Mesenchymal stem cell (in vitro differentiated cells and primary cell): ENCODE data around the gene UNKL.
A peak's percentile ranks its signal among the peaks of the same experiment; 100 is the strongest.

Experiments
- DNase-seq: peaks from one replicate; pipeline ENCODE4 v3.0.0-alpha.2; 2013
- H2AFZ ChIP-seq: one replicate; pipeline ENCODE4 v1.6.1; 2013; ENCODE audit warnings: low read depth, mild to moderate bottlenecking, control low read depth, inconsistent platforms, low read length, moderate library complexity
- H2AK5ac ChIP-seq: 2 replicates; pipeline ENCODE4 v1.6.1; 2013; ENCODE audit warnings: low read length, moderate library complexity, mild to moderate bottlenecking, inconsistent platforms; ENCODE audit not compliant: severe bottlenecking
- H2BK120ac ChIP-seq: one replicate; pipeline ENCODE4 v1.6.1; 2013; ENCODE audit warnings: low read depth, mild to moderate bottlenecking, inconsistent platforms, low read length, moderate library complexity
- H2BK12ac ChIP-seq, 2 experiments: one replicate each; pipeline ENCODE4 v1.6.1; 2013; ENCODE audit warnings: inconsistent platforms in 2 of 2, low read length in 2 of 2, mild to moderate bottlenecking in 2 of 2, moderate library complexity in 2 of 2, control low read depth in 1 of 2
- H2BK15ac ChIP-seq: one replicate; pipeline ENCODE4 v1.6.1; 2013; ENCODE audit warnings: mild to moderate bottlenecking, low read depth, inconsistent platforms; ENCODE audit not compliant: poor library complexity, severe bottlenecking
- H2BK5ac ChIP-seq: 2 replicates; pipeline ENCODE4 v1.6.1; 2013; ENCODE audit warnings: low read depth, mild to moderate bottlenecking, low read length, control low read depth, inconsistent platforms; ENCODE audit not compliant: poor library complexity, severe bottlenecking
- H3K14ac ChIP-seq, 2 experiments: one replicate each; pipeline ENCODE4 v1.6.1; 2013; ENCODE audit warnings: inconsistent platforms in 2 of 2, low read length in 2 of 2, control low read depth in 1 of 2, mild to moderate bottlenecking in 1 of 2, moderate library complexity in 1 of 2
- H3K18ac ChIP-seq, 2 experiments: one replicate each; pipeline ENCODE4 v1.6.1; 2013; ENCODE audit warnings: inconsistent platforms in 2 of 2, low read length in 2 of 2, control low read depth in 1 of 2, low read depth in 1 of 2, mild to moderate bottlenecking in 1 of 2
- H3K23ac ChIP-seq, 2 experiments: one replicate each; pipeline ENCODE4 v1.6.1; 2013; ENCODE audit warnings: inconsistent platforms in 2 of 2, low read length in 2 of 2, mild to moderate bottlenecking in 2 of 2, moderate library complexity in 2 of 2, control low read depth in 1 of 2
- H3K27ac ChIP-seq: 2 replicates; pipeline ENCODE4 v1.5.1; 2013; ENCODE audit warnings: mild to moderate bottlenecking, moderate library complexity, low read length, control low read depth, inconsistent platforms; ENCODE audit not compliant: poor library complexity, severe bottlenecking
- H3K27me3 ChIP-seq, 2 experiments: 2 replicates each; pipeline versions ENCODE4 v1.6.1 to v1.7.0; 2013; ENCODE audit warnings: low read length in 2 of 2, mild to moderate bottlenecking in 2 of 2, moderate library complexity in 2 of 2, control low read depth in 1 of 2, inconsistent platforms in 1 of 2; ENCODE audit not compliant: control insufficient read depth in 1 of 2, insufficient read depth in 1 of 2
- H3K36me3 ChIP-seq, 2 experiments: 2 replicates each; pipeline versions ENCODE4 v1.6.1 to v1.7.0; 2013; ENCODE audit warnings: low read length in 2 of 2, control low read depth in 1 of 2, inconsistent platforms in 1 of 2, low read depth in 1 of 2, mild to moderate bottlenecking in 1 of 2; ENCODE audit not compliant: insufficient read depth in 2 of 2, control insufficient read depth in 1 of 2
- H3K4ac ChIP-seq, 2 experiments: one replicate each; pipeline ENCODE4 v1.6.1; 2013; ENCODE audit warnings: inconsistent platforms in 2 of 2, low read length in 2 of 2, mild to moderate bottlenecking in 2 of 2, moderate library complexity in 2 of 2, control low read depth in 1 of 2, low read depth in 1 of 2
- H3K4me1 ChIP-seq: 2 replicates; pipeline ENCODE4 v1.6.1; 2013; ENCODE audit warnings: low read depth, low read length, control low read depth; ENCODE audit not compliant: control insufficient read depth, insufficient read depth
- H3K4me2 ChIP-seq: 2 replicates; pipeline ENCODE4 v1.6.1; 2013; ENCODE audit warnings: low read length, mild to moderate bottlenecking, inconsistent platforms; ENCODE audit not compliant: poor library complexity, severe bottlenecking
- H3K4me3 ChIP-seq, 2 experiments: 2 replicates each; pipeline versions ENCODE4 v1.5.1 to v1.7.0; 2013; ENCODE audit warnings: low read length in 2 of 2, mild to moderate bottlenecking in 2 of 2, control low read depth in 1 of 2, low read depth in 1 of 2; ENCODE audit not compliant: insufficient read depth in 1 of 2
- H3K79me1 ChIP-seq: replicated peaks from 2 replicates; pipeline ENCODE4 v1.6.1; 2013; ENCODE audit warnings: mild to moderate bottlenecking, control low read depth, low read length, inconsistent platforms; ENCODE audit not compliant: poor library complexity, severe bottlenecking
- H3K9ac ChIP-seq: 2 replicates; pipeline ENCODE4 v1.7.0; 2013; ENCODE audit warnings: mild to moderate bottlenecking, low read length, moderate library complexity
- H3K9me3 ChIP-seq: 2 replicates; pipeline ENCODE4 v1.7.0; 2013; ENCODE audit warnings: mild to moderate bottlenecking, low read length; ENCODE audit not compliant: control insufficient read depth
- H4K8ac ChIP-seq: one replicate; pipeline ENCODE4 v1.6.1; 2013; ENCODE audit warnings: inconsistent platforms, mild to moderate bottlenecking, low read length, moderate library complexity
- H4K91ac ChIP-seq: one replicate; pipeline ENCODE4 v1.6.1; 2013; ENCODE audit warnings: mild to moderate bottlenecking, low read length, inconsistent platforms
- WGBS: methylation state at CpG from one replicate; pipeline ENCODE4 v1.1.7; 2013; ENCODE audit warnings: mixed read lengths; 5-methylcytosine and 5-hydroxymethylcytosine counted together

The UNKL gene

DNA sequence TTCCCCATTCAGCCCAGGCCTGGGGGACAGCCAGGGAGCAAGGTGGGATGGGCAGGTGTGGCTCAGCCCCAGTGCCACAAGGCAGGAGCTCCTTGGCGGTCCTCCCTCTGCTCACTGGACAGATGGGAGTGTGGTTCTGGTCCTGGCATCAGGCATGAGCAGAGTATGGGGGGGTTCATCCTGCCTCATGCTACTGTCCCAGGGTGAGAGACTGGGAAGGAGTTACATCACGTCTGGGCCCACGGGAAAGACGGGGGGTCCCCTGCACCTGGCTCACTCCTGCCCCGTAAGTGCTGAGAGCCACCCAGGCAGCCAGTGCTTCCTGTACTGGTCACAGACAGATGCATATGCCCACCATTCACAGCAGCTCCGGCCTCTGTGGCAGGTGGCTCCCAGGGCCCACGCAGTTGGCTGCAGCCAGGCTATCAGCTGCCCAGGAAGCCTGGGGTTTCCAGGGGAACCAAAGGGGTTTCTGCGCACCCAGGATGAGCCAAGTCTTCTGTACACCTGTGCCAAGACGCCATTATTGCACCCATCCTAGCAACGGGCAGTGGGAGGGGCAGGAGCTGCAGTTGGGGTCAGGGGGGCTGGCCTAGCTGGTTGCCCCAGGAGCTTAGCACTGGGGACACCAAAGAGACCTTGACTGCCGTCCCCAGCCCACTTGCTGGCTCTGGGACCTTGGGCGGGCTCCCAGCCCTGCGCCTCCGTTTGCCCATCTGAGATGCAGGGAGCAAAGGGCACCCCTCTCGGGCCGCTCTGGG, 79.1 kb downstream of the UNKL start:
- H3K27me3 ChIP-seq, result peaks cover 67 to 79% of the 10 kb centered on the region in 2 experiments
- H2BK15ac ChIP-seq, result no peak overlapping the region
- no peak overlapping the region for H3K4ac ChIP-seq
- no peaks in the 10 kb centered on the region for H3K79me1 ChIP-seq
- no peak overlapping the region for H2BK12ac ChIP-seq
- no peak overlapping the region for H2AK5ac ChIP-seq
- H4K91ac ChIP-seq, result no peak overlapping the region
- H4K8ac ChIP-seq, result no peak overlapping the region
- no peak overlapping the region for H3K9ac ChIP-seq
- no peak overlapping the region for H2BK120ac ChIP-seq
- WGBS, result 81% methylated on average over 10 of the region's 16 CpGs
- H3K18ac ChIP-seq, result no peak overlapping the region
- no peak overlapping the region for H2AFZ ChIP-seq
- H3K4me1 ChIP-seq, result peaks cover 25% of the 10 kb centered on the region
- H3K36me3 ChIP-seq, result no peaks in the 10 kb centered on the region
- DNase-seq, result no peak
- no peak overlapping the region for H3K23ac ChIP-seq
- H3K14ac ChIP-seq, result no peak overlapping the region
- H2BK5ac ChIP-seq, result no peak overlapping the region
- H3K9me3 ChIP-seq, result no peaks in the 10 kb centered on the region
- no peak overlapping the region for H3K4me3 ChIP-seq
- H3K4me2 ChIP-seq, result no peak overlapping the region
- H3K27ac ChIP-seq, result no peak overlapping the region

- no peak for DNase-seq
- H3K4me2 ChIP-seq, result no peak overlapping the region
- no peak overlapping the region for H2BK120ac ChIP-seq
- H3K9me3 ChIP-seq, result no peaks in the 10 kb centered on the region
- H3K14ac ChIP-seq, result no peak overlapping the region
- H3K4me3 ChIP-seq, result no peak overlapping the region
- H2BK15ac ChIP-seq, result no peak overlapping the region
- H3K27ac ChIP-seq, result no peak overlapping the region
- H3K36me3 ChIP-seq, result no peaks in the 10 kb centered on the region
- H3K18ac ChIP-seq, result no peak overlapping the region
- WGBS, result 54% methylated on average over 8 of the region's 9 CpGs
- H3K9ac ChIP-seq, result no peak overlapping the region
- H4K91ac ChIP-seq, result peak overlapping the region; percentile 30
- no peak overlapping the region for H4K8ac ChIP-seq
- no peak overlapping the region for H2BK12ac ChIP-seq
- H3K79me1 ChIP-seq, result no peaks in the 10 kb centered on the region
- H2AFZ ChIP-seq, result no peak overlapping the region
- no peak overlapping the region for H3K4ac ChIP-seq
- H3K23ac ChIP-seq, result no peak overlapping the region
- H3K4me1 ChIP-seq, result peaks cover 28% of the 10 kb centered on the region
- H3K27me3 ChIP-seq, result peaks cover 71 to 81% of the 10 kb centered on the region in 2 experiments
- no peak overlapping the region for H2BK5ac ChIP-seq
- no peak overlapping the region for H2AK5ac ChIP-seq
These were observed 79.8 kb downstream of the UNKL start for GRCh38 chr16:1334739-1335138.

DNA sequence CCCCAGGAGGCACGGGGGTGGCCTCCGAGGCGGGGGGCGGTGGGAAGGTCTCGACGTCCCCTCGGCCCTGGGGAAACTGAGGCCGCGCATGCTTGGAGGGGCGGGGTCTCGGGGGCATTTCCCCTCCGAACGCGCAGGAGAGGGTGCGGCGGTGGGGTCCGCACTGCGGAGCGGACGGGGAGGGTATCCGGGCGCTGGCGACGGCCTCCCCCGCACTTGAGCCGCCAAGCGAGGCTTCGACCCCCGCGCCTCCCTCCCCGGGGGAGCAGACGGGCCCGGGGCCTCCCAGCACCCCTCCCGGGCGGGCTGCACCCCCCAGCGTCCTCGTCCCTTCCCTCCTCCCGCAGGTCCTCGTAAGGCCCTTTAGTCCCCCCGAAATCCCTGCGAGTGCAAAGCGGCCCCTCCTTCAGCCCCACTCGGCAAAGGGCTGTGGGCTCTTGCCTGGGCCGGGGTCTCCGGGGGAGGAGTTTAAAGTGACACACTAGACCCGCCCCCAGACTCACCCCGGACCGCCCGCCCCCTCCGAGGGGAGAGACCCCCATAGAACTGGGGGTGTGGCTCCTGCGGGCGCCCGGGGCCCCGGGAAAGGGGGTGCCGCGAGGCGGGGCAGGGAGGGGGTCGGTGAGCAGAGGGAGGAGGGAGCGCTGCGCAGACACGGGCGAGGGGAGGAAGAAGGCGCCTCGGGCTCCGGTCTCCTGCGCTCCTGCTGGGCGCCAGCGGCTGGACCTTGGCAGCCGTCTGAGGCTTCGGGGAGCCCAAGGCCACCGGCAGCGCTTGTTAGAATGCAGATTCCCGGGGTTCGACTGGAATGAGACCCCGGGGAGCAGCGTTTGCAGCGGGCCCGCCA, 80.4 kb downstream of the UNKL start:
- H2BK12ac ChIP-seq, result peak overlapping the region in 1 of 2 experiments; percentile 25
- no peak for DNase-seq
- peak overlapping the region; percentile 18 for H2AFZ ChIP-seq
- no peak overlapping the region for H2AK5ac ChIP-seq
- peak overlapping the region; percentile 18 for H3K4me2 ChIP-seq
- H3K14ac ChIP-seq, result no peak overlapping the region
- H3K23ac ChIP-seq, result peak overlapping the region in 1 of 2 experiments; percentile 67
- H3K9me3 ChIP-seq, result no peaks in the 10 kb centered on the region
- no peaks in the 10 kb centered on the region for H3K79me1 ChIP-seq
- no peaks in the 10 kb centered on the region for H3K36me3 ChIP-seq
- H3K27me3 ChIP-seq, result peaks cover 71 to 78% of the 10 kb centered on the region in 2 experiments
- no peak overlapping the region for H3K4ac ChIP-seq
- no peak overlapping the region for H3K9ac ChIP-seq
- H2BK15ac ChIP-seq, result no peak overlapping the region
- WGBS, result 10% methylated on average over 43 of the region's 78 CpGs
- H3K4me3 ChIP-seq, result peak overlapping the region in 1 of 2 experiments; percentile 16
- peak overlapping the region; percentile 30 for H4K91ac ChIP-seq
- no peak overlapping the region for H2BK5ac ChIP-seq
- H4K8ac ChIP-seq, result peak overlapping the region; percentile 77
- H3K27ac ChIP-seq, result no peak overlapping the region
- H3K4me1 ChIP-seq, result peaks cover 28% of the 10 kb centered on the region
- no peak overlapping the region for H2BK120ac ChIP-seq
- peak overlapping the region; percentile 59 to 63 for H3K18ac ChIP-seq
